Measurements from ENCODE around the gene OR4X2.

OR4X2 gene

GRCh38 chr11:48270621-48271020, 25.7 kb downstream of the OR4X2 start:
- Histone ChIP-seq H3K79me2 (ENCODE audit: control insufficient read depth, insufficient read depth, low read length, unreplicated experiment) (no peaks in the 10 kb centered on the region), H3K4me3 (ENCODE audit: low read depth, low read length) (no peak overlapping the region), H3K27me3 (ENCODE audit: insufficient read depth, low read length) (no peaks in the 10 kb centered on the region), H3K36me3 (ENCODE audit: insufficient read depth, low read length) (no peaks in the 10 kb centered on the region), H3K27ac (ENCODE audit: low read depth, low read length) (no peak overlapping the region), H3K4me1 (ENCODE audit: control insufficient read depth, insufficient read depth, low read length, unreplicated experiment) (no peaks in the 10 kb centered on the region), H2AFZ (ENCODE audit: low read length, unreplicated experiment) (no peak overlapping the region)

GRCh38 chr11:48272606-48273005, 27.7 kb downstream of the OR4X2 start:
- Histone ChIP-seq H2AFZ (ENCODE audit: low read length, unreplicated experiment) (no peak overlapping the region), H3K79me2 (ENCODE audit: control insufficient read depth, insufficient read depth, low read length, unreplicated experiment) (no peaks in the 10 kb centered on the region), H3K36me3 (ENCODE audit: insufficient read depth, low read length) (no peaks in the 10 kb centered on the region), H3K27me3 (ENCODE audit: insufficient read depth, low read length) (no peaks in the 10 kb centered on the region), H3K27ac (ENCODE audit: low read depth, low read length) (no peak overlapping the region), H3K4me3 (ENCODE audit: low read depth, low read length) (no peak overlapping the region), H3K4me1 (ENCODE audit: control insufficient read depth, insufficient read depth, low read length, unreplicated experiment) (no peaks in the 10 kb centered on the region)
